ENCODE results near the gene INSC.

DNA sequence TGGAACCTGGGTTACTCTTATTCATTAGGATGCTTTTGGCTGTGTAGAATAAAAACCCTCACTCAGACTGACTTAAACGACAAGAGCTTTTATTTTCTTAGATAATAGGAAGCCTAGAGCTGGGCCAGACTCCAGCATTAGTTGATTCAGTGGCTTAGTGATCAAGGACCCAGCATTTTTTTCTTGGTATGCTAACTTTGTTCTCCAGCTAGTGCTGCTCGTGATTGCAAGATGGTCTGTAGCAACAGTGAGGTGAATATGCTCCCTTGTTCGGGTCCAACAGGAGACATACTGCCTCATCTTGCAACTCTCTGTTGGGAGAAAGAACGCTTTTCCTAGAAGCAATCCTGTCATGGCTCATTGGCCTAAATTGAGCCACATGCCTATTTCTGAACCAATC is 33.4 kb downstream of the INSC start:
- TF ChIP-seq POLR2A (IDR thresholded peaks at IDR 0.05; ENCODE audit: low read depth, low read length) (no peak), POLR2AphosphoS5 (IDR thresholded peaks at IDR 0.05; ENCODE audit: low read depth, low read length) (no peak)
